Peyer's patch (tissue), 4 donors: ENCODE measurements around the gene HS3ST5.

Source experiments
- CTCF ChIP-seq, 6 experiments: fragments of 450-650 bp in 4 of 6; fragments of 200-600 bp in 2 of 6; sonication (generic) in 1 of 6; IDR thresholded peaks; one replicate each; pipeline ENCODE4 v1.5.1; 2017 to 2019; ENCODE audit warnings: antibody characterized with exemption in 6 of 6, mild to moderate bottlenecking in 3 of 6, moderate library complexity in 1 of 6
- POLR2A ChIP-seq, 2 donors: fragments of 450-650 bp; IDR thresholded peaks; one replicate each; pipeline ENCODE4 v1.5.1; 2017; ENCODE audit warnings: antibody characterized with exemption in 2 of 2, mild to moderate bottlenecking in 2 of 2, moderate library complexity in 2 of 2

DNA sequence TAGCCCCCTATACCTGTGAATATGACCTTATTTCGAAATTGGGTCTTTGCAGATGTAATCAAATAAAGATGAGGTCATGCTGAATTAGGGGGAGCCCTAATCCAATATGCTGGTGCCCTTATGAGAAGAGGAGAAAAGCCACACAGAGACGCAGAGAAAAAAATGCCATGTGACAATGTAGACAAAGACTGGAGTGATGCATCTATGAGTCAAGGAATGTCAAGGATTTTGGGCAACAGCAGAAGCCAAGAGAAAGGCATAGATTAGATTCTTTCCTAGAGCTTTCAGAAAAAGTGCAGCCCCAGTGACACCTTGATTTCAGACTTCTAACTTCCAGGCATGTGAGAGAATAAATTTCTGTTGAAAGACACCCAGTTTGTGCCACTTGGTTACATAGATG lies 47.4 kb upstream of the HS3ST5 start:
- TF ChIP-seq CTCF (IDR thresholded peaks at IDR 0.05) = no peak
- TF ChIP-seq POLR2A (IDR thresholded peaks at IDR 0.05) = no peak
